RWPE2 (cell line): ENCODE results near the gene ITGA5.

Experiments
- ATAC-seq: fragments of 200-7000 bp; cut with Tn5 transposase; 3 replicates; pipeline ENCODE4 v1.9.1; 2021; ENCODE audit warnings: low read depth
- DNase-seq: peaks from one replicate; pipeline ENCODE4 v3.0.0-alpha.2; 2020; ENCODE audit warnings: low spot score
- H3K27ac ChIP-seq: fragments of 450-650 bp; 2 replicates; pipeline ENCODE4 v1.5.1; 2017; ENCODE audit warnings: mild to moderate bottlenecking; ENCODE audit not compliant: poor library complexity, severe bottlenecking
- H3K27me3 ChIP-seq: fragments of 250-450 bp; sonication (Bioruptor Pico); 2 replicates; pipeline ENCODE4 v1.5.1; 2021; ENCODE audit warnings: mild to moderate bottlenecking, moderate library complexity; ENCODE audit not compliant: insufficient read depth, poor library complexity, severe bottlenecking
- H3K36me3 ChIP-seq: fragments of 250-450 bp; sonication (Bioruptor Pico); 2 replicates; pipeline ENCODE4 v1.5.1; 2020; ENCODE audit warnings: low read depth, mild to moderate bottlenecking, moderate library complexity
- H3K4me1 ChIP-seq: fragments of 250-450 bp; sonication (Bioruptor Pico); 2 replicates; pipeline ENCODE4 v1.5.1; 2021; ENCODE audit warnings: mild to moderate bottlenecking, moderate library complexity; ENCODE audit not compliant: insufficient read depth, poor library complexity, severe bottlenecking
- H3K4me3 ChIP-seq: fragments of 250-450 bp; sonication (Bioruptor Pico); 2 replicates; pipeline ENCODE4 v1.5.1; 2021; ENCODE audit warnings: mild to moderate bottlenecking, moderate library complexity; ENCODE audit not compliant: severe bottlenecking
- H3K9me3 ChIP-seq: fragments of 250-450 bp; sonication (Bioruptor Pico); 2 replicates; pipeline ENCODE4 v1.5.1; 2021; ENCODE audit warnings: mild to moderate bottlenecking, moderate library complexity; ENCODE audit not compliant: severe bottlenecking
- CTCF ChIP-seq: fragments of 450-650 bp; IDR thresholded peaks from one replicate; pipeline ENCODE4 v1.5.1; 2017; ENCODE audit warnings: mild to moderate bottlenecking, moderate library complexity; ENCODE audit not compliant: poor library complexity, severe bottlenecking

The ITGA5 gene

GRCh38 chr12:54432815-54433164 is 13.7 kb upstream of the ITGA5 start:
- Histone ChIP-seq H3K27me3 (no peaks in the 10 kb centered on the region), H3K9me3 (no peaks in the 10 kb centered on the region), H3K27ac (peak overlapping the region; percentile 94), H3K4me3 (no peak overlapping the region), H3K4me1 (peaks cover 51% of the 10 kb centered on the region), H3K36me3 (no peaks in the 10 kb centered on the region)
- no peak for TF ChIP-seq CTCF
- ATAC-seq (no peak), DNase-seq (no peak)

GRCh38 chr12:54431911-54432814 is 13.1 kb upstream of the ITGA5 start:
- peak overlapping the region; percentile 94 for H3K27ac ChIP-seq
- H3K4me3 ChIP-seq = no peak overlapping the region
- H3K4me1 ChIP-seq = peaks cover 49% of the 10 kb centered on the region
- H3K36me3 ChIP-seq = no peaks in the 10 kb centered on the region
- no peaks in the 10 kb centered on the region for H3K27me3 ChIP-seq
- TF ChIP-seq CTCF = no peak
- DNase-seq = peak; percentile 97
- H3K9me3 ChIP-seq = no peaks in the 10 kb centered on the region
- ATAC-seq = peak; percentile 79

- no peaks in the 10 kb centered on the region for H3K27me3 ChIP-seq
- H3K4me3 ChIP-seq = no peak overlapping the region
- no peak for DNase-seq
- peak overlapping the region; percentile 94 for H3K27ac ChIP-seq
- no peaks in the 10 kb centered on the region for H3K36me3 ChIP-seq
- H3K4me1 ChIP-seq = peaks cover 46% of the 10 kb centered on the region
- no peak for TF ChIP-seq CTCF
- no peaks in the 10 kb centered on the region for H3K9me3 ChIP-seq
- ATAC-seq = no peak
These were observed 11.5 kb upstream of the ITGA5 start for GRCh38 chr12:54430471-54431069.

GRCh38 chr12:54429014-54429471 is 10.0 kb upstream of the ITGA5 start:
- TF ChIP-seq CTCF = no peak
- no peak overlapping the region for H3K4me3 ChIP-seq
- H3K36me3 ChIP-seq = no peaks in the 10 kb centered on the region
- DNase-seq (peak; percentile 74), ATAC-seq (peak; percentile 49)
- H3K27me3 ChIP-seq = no peaks in the 10 kb centered on the region
- peak overlapping the region; percentile 94 for H3K27ac ChIP-seq
- H3K4me1 ChIP-seq = peaks cover 46% of the 10 kb centered on the region
- H3K9me3 ChIP-seq = no peaks in the 10 kb centered on the region
